Measurements from ENCODE around the gene PCNP.
"Not testable (repeated sequence)": the region's sequence is repeated elsewhere in the genome, so short reads cannot be mapped to it uniquely, and the experiment has no call there.

Gene PCNP, protein sequence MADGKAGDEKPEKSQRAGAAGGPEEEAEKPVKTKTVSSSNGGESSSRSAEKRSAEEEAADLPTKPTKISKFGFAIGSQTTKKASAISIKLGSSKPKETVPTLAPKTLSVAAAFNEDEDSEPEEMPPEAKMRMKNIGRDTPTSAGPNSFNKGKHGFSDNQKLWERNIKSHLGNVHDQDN

GRCh38 chr3:101573449-101574387, at the start of gene PCNP:
Gene PCNP (plus strand): TSS chr3:101574180. CDS start chr3:101574216, 36 bp downstream.
- in situ Hi-C loops (cut with HindIII; ENCODE audit: low sequenced_read_pairs), result no loop called here

GRCh38 chr3:101527441-101527840, 46.5 kb upstream of the PCNP start:
- in situ Hi-C loops (cut with HindIII; ENCODE audit: low sequenced_read_pairs), result no loop called here

GRCh38 chr3:101527906-101528305, 46.1 kb upstream of the PCNP start:
- in situ Hi-C loops (cut with HindIII; ENCODE audit: low sequenced_read_pairs), result no loop called here

DNA sequence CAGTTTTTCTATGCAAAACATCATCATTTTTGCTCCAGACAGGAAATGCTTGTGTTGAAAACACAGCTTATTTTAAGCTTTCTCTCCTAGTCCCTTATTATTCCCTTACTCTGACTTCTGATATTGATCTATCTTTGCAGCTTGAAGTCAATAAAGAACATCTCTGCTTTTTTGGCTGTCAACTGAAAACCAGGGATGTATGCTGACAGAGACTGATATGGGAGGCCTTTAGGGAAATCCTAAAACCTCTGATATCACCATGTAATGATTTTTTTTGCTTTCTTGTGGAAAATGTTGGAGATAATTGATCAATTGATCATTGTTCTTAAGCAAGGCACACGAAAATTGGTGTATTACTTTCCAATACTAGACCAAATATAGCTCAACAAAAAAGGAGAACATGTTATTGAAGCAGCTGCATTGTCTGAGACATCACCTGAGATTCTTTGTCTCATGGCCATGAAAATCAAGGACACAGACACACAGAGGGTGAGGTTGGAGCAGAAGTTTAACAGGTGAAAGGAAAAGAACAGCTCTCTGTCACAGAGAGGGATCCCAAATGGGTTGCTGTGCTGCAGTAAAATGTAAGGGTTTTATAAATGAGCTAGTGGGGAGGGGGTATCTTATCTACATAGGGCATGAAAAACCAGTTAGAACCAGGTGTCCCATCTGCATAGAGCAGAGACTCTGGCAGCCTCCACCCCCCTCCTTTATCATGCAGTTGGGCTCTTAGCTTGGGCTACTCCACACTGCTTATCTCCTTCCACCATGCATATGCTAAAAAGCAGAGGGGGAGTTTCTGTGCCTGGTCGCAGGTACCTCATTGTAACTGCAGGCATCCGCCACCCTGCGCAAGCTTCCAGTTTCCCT, 43.9 kb upstream of the PCNP start:
- in situ Hi-C loops (cut with HindIII; ENCODE audit: low sequenced_read_pairs), result no loop called here

DNA sequence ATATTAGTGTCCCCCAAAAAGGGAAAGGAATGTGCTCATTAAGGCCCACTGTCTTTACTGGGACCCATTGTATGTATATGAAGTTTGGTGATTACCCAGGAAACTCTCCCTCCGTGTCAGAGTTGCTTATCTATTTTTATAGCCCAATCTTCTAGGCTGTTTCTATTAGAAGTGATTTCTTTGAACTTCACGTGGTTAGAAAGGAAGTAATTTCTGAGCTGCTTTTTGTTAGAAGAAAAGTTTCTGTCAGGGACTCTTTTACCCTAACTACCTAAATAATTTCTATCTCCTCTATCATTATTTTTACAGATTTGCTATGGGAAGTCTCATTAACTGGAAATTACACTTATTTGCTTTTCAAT, 43.3 kb upstream of the PCNP start:
- in situ Hi-C loops (cut with HindIII; ENCODE audit: low sequenced_read_pairs), result no loop called here

GRCh38 chr3:101531473-101532086, 42.4 kb upstream of the PCNP start:
- in situ Hi-C loops (cut with HindIII; ENCODE audit: low sequenced_read_pairs), result no loop called here

- in situ Hi-C loops (cut with HindIII; ENCODE audit: low sequenced_read_pairs), result no loop called here
Observed at GRCh38 chr3:101532783-101533602, 41.0 kb upstream of the PCNP start.

DNA sequence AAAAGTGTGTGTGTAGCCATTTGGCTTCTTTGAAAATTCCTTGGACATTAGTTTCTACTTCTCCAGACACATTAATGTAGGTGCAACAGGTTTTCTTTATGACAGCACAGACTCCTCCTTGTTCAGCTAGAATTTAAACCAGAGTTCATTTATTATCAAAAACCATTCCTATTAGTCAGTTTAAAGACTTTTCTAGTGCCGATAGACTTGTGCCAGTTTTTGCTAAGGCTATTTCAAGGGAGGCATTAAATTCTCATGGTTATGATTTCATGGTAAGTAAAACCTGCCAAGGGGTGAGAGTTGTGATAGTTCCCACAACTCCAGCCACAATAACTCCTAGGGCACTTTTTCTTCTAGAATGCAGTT, 40.4 kb upstream of the PCNP start:
- in situ Hi-C loops (cut with HindIII; ENCODE audit: low sequenced_read_pairs), result no loop called here

DNA sequence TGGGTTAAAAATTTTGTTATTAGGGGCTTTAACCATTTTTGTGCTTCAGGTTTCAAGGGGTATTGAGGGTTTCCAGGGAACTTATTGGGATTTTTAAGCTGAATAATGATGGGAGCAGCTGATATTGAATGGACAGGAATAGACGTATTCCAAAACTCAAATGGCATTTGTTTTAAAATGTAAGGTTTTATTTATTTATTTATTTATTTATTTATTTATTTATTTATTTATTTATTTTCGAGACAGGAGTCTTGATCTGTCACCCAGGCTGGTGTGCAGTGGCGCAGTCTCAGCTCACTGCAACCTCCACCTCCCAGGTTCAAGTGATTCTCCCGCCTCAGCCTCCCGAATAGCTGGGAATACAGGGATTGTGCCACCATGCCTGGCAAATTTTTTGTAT, 38.8 kb upstream of the PCNP start:
- in situ Hi-C loops (cut with HindIII; ENCODE audit: low sequenced_read_pairs), result no loop called here

DNA sequence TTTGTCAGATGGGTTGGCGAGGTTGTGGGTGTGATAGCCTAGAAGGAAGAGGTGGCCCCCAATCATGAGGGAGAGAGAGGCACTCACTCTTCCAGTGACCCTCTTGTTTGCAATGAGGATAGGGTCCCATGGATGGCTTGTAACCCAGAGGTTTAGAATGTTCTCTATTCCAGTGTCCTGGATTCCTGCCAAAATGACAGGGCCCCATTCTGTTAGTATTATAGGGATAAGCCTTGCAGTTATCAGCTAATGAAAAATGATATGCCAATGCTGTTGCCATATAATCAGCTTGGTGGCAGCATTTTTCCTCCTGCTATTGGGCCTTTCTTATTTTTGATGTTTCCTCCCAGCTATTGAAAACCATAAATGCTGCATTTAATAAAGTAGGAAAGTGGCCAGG, 37.7 kb upstream of the PCNP start:
- in situ Hi-C loops (cut with HindIII; ENCODE audit: low sequenced_read_pairs), result no loop called here

DNA sequence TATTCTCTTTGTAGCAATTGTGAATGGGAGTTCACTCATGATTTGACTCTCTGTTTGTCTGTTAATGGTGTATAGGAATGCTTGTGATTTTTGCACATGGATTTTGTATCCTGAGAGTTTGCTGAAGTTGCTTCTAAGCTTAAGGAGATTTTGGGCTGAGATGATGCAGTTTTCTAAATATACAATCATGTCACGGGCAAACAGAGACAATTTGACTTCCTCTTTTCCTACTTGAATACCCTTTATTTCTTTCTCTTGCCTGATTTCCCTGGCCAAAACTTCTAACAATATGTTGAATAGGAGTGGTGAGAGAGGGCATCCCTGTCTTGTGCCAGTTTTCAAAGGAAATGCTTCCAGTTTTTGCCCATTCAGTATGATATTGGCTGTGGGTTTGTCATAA, 37.0 kb upstream of the PCNP start:
- in situ Hi-C loops (cut with HindIII; ENCODE audit: low sequenced_read_pairs), result not testable (repeated sequence)

DNA sequence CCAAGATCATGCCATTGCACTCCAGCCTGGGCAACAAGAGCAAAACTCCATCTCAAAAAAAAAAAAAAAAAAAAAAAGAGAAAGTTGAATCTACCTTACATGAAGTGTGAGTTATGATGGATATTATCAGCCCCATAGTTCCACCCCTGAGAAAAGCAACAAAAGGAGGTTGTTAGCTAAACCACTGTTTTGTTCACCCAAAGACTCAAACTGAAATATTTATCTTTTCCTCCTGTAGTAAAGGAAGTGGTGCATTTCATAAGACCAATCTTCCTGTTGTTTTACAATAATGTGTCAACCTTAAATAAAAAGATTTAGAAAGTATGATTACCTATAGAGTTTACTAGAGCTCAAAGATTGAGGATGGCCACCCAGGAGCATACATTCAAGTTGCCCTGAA, 31.0 kb upstream of the PCNP start:
- in situ Hi-C loops (cut with HindIII; ENCODE audit: low sequenced_read_pairs), result no loop called here

GRCh38 chr3:101544161-101544850, 29.7 kb upstream of the PCNP start:
- in situ Hi-C loops (cut with HindIII; ENCODE audit: low sequenced_read_pairs), result no loop called here

DNA sequence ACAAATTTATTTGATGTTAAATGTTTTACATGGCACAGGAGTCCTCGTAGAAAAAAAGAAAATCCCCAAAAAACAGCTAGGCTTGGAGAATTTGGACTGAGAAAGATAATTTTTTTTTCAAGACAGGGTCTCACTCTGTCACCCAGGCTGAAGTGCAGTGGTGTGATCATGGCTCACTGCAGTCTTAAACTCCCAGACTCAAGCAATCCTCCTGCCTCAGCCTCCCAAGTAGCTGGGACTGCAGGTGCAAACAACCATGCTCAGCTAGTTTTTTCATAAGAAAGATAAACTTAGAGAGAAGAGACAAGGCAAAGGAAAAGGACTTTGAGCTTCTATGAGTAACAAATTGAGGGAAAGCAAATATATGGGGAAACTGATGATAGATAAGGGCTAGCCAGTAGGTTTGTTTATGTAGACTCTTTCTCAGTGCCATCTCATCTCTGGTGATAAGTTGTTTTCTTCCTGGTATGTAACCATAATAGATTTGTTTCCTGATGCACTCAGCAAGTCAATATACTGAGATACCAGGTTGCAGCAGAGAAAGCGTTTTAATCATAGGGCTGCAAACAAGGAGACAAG, 25.4 kb upstream of the PCNP start:
- in situ Hi-C loops (cut with HindIII; ENCODE audit: low sequenced_read_pairs), result no loop called here

GRCh38 chr3:101549473-101549872, 24.5 kb upstream of the PCNP start:
- in situ Hi-C loops (cut with HindIII; ENCODE audit: low sequenced_read_pairs), result no loop called here

- in situ Hi-C loops (cut with HindIII; ENCODE audit: low sequenced_read_pairs), result not testable (repeated sequence)
Observed at GRCh38 chr3:101551359-101552081, 22.5 kb upstream of the PCNP start.

- in situ Hi-C loops (cut with HindIII; ENCODE audit: low sequenced_read_pairs), result not testable (repeated sequence)
Observed at GRCh38 chr3:101553381-101553780, 20.6 kb upstream of the PCNP start.

GRCh38 chr3:101556064-101556463, 17.9 kb upstream of the PCNP start:
- in situ Hi-C loops (cut with HindIII; ENCODE audit: low sequenced_read_pairs), result no loop called here

All from DLD1 (cell line).